IMR-90 (cell line): Measurements from ENCODE around the gene KPNA5. TPM values are rescaled to one million over a fixed set of nuclear protein-coding genes. Genes with fewer than 3 reads are reported as not detected.
A peak's percentile ranks its signal among the peaks of the same experiment; 100 is the strongest.

Experiments
- ATAC-seq: fragments of 200-7000 bp; cut with Tn5 transposase; 2 replicates; pipeline ENCODE4 v1.9.1; 2020; ENCODE audit warnings: low read depth, mild to moderate bottlenecking, moderate library complexity
- BruUV-seq: library from RNA; stranded (reverse); fragments of 400-500 nt; replicated peaks from 2 replicates; lab custom pipeline; 2021; lab: Mats Ljungman, UMichigan
- CTCF ChIA-PET: fragments of 300-600 bp; formaldehyde crosslinking; extraction: SDS; loops from one replicate; lab custom pipeline; 2021; ENCODE audit warnings: antibody characterized with exemption; lab: Yijun Ruan, JAX
- POLR2A ChIA-PET: fragments of 300-600 bp; sonication (Branson Sonifier 250); formaldehyde crosslinking; loops from one replicate; lab custom pipeline; 2022; ENCODE audit warnings: antibody characterized with exemption; ENCODE audit not compliant: unreplicated experiment; lab: Charles Lee
- DNase-seq: peaks from one replicate; pipeline ENCODE4 v3.0.0; 2013
- H2AFZ ChIP-seq: replicated peaks from 2 replicates; pipeline ENCODE3; 2013; ENCODE audit warnings: low read length, mild to moderate bottlenecking; ENCODE audit not compliant: poor library complexity
- H2AK5ac ChIP-seq: 2 replicates; pipeline ENCODE4 v1.6.1; 2013; ENCODE audit warnings: low read depth, low read length, inconsistent platforms
- H2AK9ac ChIP-seq: replicated peaks from 2 replicates; pipeline ENCODE3; 2013; ENCODE audit warnings: mild to moderate bottlenecking, low read depth, low read length, moderate library complexity; ENCODE audit not compliant: poor library complexity
- H2BK120ac ChIP-seq: 2 replicates; pipeline ENCODE4 v1.6.1; 2013; ENCODE audit warnings: low read depth, low read length, inconsistent platforms
- H2BK15ac ChIP-seq: 3 replicates; pipeline ENCODE4 v1.6.1; 2013; ENCODE audit warnings: low read depth, low read length, inconsistent platforms
- H2BK20ac ChIP-seq: 2 replicates; pipeline ENCODE4 v1.6.1; 2013; ENCODE audit warnings: low read depth, mild to moderate bottlenecking, inconsistent platforms, low read length, moderate library complexity
- H2BK5ac ChIP-seq: 2 replicates; pipeline ENCODE4 v1.6.1; 2013; ENCODE audit warnings: mild to moderate bottlenecking, low read depth, low read length, inconsistent platforms; ENCODE audit not compliant: poor library complexity, severe bottlenecking
- H3K14ac ChIP-seq: replicated peaks from 2 replicates; pipeline ENCODE4 v1.6.1; 2013; ENCODE audit warnings: low read depth, low read length, inconsistent platforms
- H3K18ac ChIP-seq: 2 replicates; pipeline ENCODE4 v1.6.1; 2013; ENCODE audit warnings: low read depth, low read length, control low read depth
- H3K23ac ChIP-seq: 2 replicates; pipeline ENCODE4 v1.6.1; 2013; ENCODE audit warnings: low read depth, low read length, inconsistent platforms
- H3K27ac ChIP-seq: 2 replicates; pipeline ENCODE4 v1.5.1; 2013; ENCODE audit warnings: mild to moderate bottlenecking, control low read depth, low read length; ENCODE audit not compliant: insufficient read depth
- H3K27me3 ChIP-seq: 2 replicates; pipeline ENCODE4 v1.6.1; 2013; ENCODE audit warnings: low read length; ENCODE audit not compliant: control insufficient read depth, insufficient read depth
- H3K36me3 ChIP-seq: 2 replicates; pipeline ENCODE4 v1.6.1; 2013; ENCODE audit warnings: low read length, mixed read lengths; ENCODE audit not compliant: control insufficient read depth, insufficient read depth
- H3K4ac ChIP-seq: 2 replicates; pipeline ENCODE4 v1.6.1; 2013; ENCODE audit warnings: low read depth, low read length, inconsistent platforms
- H3K4me1 ChIP-seq: 2 replicates; pipeline ENCODE4 v1.6.1; 2013; ENCODE audit warnings: low read length, mixed read lengths; ENCODE audit not compliant: control insufficient read depth, insufficient read depth
- H3K4me2 ChIP-seq: 2 replicates; pipeline ENCODE4 v1.6.1; 2013; ENCODE audit warnings: low read depth, mild to moderate bottlenecking, control low read depth, low read length, moderate library complexity
- H3K4me3 ChIP-seq: 2 replicates; pipeline ENCODE4 v1.5.1; 2013; ENCODE audit warnings: low read depth, mild to moderate bottlenecking, control low read depth, low read length, moderate library complexity; ENCODE audit not compliant: insufficient read depth
- H3K56ac ChIP-seq: 2 replicates; pipeline ENCODE4 v1.6.1; 2013; ENCODE audit warnings: low read length, inconsistent platforms; ENCODE audit not compliant: insufficient read depth; ENCODE audit errors: extremely low read depth
- H3K79me1 ChIP-seq, 2 experiments: 2 replicates each; pipeline ENCODE4 v1.6.1; 2013; ENCODE audit warnings: low read length in 2 of 2, inconsistent platforms in 1 of 2, low read depth in 1 of 2
- H3K9ac ChIP-seq: 2 replicates; pipeline ENCODE4 v1.6.1; 2013; ENCODE audit warnings: low read depth, low read length, control low read depth
- H3K9me1 ChIP-seq: 2 replicates; pipeline ENCODE4 v1.6.1; 2013; ENCODE audit warnings: low read length, inconsistent platforms; ENCODE audit not compliant: insufficient read depth
- H3K9me3 ChIP-seq: 2 replicates; pipeline ENCODE4 v1.6.1; 2013; ENCODE audit warnings: low read length; ENCODE audit not compliant: control insufficient read depth, insufficient read depth
- H4K20me1 ChIP-seq: 2 replicates; pipeline ENCODE4 v1.6.1; 2013; ENCODE audit warnings: low read length, inconsistent platforms; ENCODE audit not compliant: insufficient read depth
- H4K5ac ChIP-seq: 2 replicates; pipeline ENCODE4 v1.6.1; 2013; ENCODE audit warnings: mild to moderate bottlenecking, low read depth, low read length, control low read depth
- H4K8ac ChIP-seq, 2 experiments: 2 replicates each; pipeline ENCODE4 v1.6.1; 2013; ENCODE audit warnings: low read depth in 2 of 2, low read length in 2 of 2, control low read depth in 1 of 2, inconsistent platforms in 1 of 2
- H4K91ac ChIP-seq: 2 replicates; pipeline ENCODE4 v1.6.1; 2013; ENCODE audit warnings: low read depth, low read length, inconsistent platforms; ENCODE audit not compliant: insufficient read depth
- FOS ChIP-seq: fragments of 150-350 bp; IDR thresholded peaks from 2 replicates; pipeline ENCODE4 v1.6.1; 2016; ENCODE audit warnings: low read depth, low read length
- MAFK ChIP-seq: IDR thresholded peaks from 2 replicates; pipeline ENCODE4 v1.6.1; 2012; ENCODE audit warnings: low read depth, low read length, improper control_type of control experiment
- NFE2L2 ChIP-seq: fragments of 150-350 bp; IDR thresholded peaks from 2 replicates; pipeline ENCODE4 v1.6.1; 2016; ENCODE audit warnings: low read depth, mild to moderate bottlenecking, low read length
- SMC3 ChIP-seq: fragments of 150-350 bp; IDR thresholded peaks from 2 replicates; pipeline ENCODE4 v1.6.1; 2016; ENCODE audit warnings: low read depth, mild to moderate bottlenecking, antibody characterized with exemption, low read length, moderate library complexity
- WGBS, 2 experiments: methylation state at CpG; one replicate each; pipeline versions ENCODE4 v1.1.5 to v1.1.7; 2013; ENCODE audit warnings: missing lambda C conversion rate in 2 of 2; ENCODE audit not compliant: insufficient read length in 1 of 2; ENCODE audit errors: extremely low coverage in 2 of 2; 5-methylcytosine and 5-hydroxymethylcytosine counted together
- dilution Hi-C: fragments of 300-500 bp; cut with HindIII; formaldehyde crosslinking; loops from one replicate; pipeline ENCODE4 v1.14.3; 2018; ENCODE audit warnings: low sequenced_read_pairs; ENCODE audit not compliant: unreplicated experiment
- in situ Hi-C: fragments of 300-500 bp; cut with MboI; formaldehyde crosslinking; loops from 3 replicates; pipeline ENCODE4 v1.14.3; 2019; ENCODE audit warnings: low sequenced_read_pairs, inconsistent platforms, mixed read lengths
- intact Hi-C: fragments of 100-400 bp; cut with micrococcal nuclease; formaldehyde crosslinking; loops from 2 replicates; pipeline ENCODE4 v1.10.0; 2022
- polyA plus RNA-seq, 3 experiments: library from polyadenylated mRNA; depleted of rRNA; stranded (reverse); fragments of >200 nt; gene quantifications; 2 replicates each; pipeline ENCODE4 v1.2.3, GENCODE V29; 2012; ENCODE audit warnings: low replicate concordance in 1 of 3
- total RNA-seq: library from RNA; depleted of rRNA; stranded (reverse); fragments of >200 nt; gene quantifications from 2 replicates; pipeline ENCODE4 v1.2.3, GENCODE V29; 2012
- TF ChIP-seq, protein P1 (sequence below): conservative IDR thresholded peaks from 2 replicates; pipeline ENCODE4 v1.5.1; 2012; ENCODE audit warnings: mild to moderate bottlenecking, low read depth, low read length, improper control_type of control experiment

KPNA5 gene
- total and polyA plus RNA-seq, 2 of the 4 experiments (the other 2 are of a cell fraction), result 2.2 to 5.9 TPM

DNA sequence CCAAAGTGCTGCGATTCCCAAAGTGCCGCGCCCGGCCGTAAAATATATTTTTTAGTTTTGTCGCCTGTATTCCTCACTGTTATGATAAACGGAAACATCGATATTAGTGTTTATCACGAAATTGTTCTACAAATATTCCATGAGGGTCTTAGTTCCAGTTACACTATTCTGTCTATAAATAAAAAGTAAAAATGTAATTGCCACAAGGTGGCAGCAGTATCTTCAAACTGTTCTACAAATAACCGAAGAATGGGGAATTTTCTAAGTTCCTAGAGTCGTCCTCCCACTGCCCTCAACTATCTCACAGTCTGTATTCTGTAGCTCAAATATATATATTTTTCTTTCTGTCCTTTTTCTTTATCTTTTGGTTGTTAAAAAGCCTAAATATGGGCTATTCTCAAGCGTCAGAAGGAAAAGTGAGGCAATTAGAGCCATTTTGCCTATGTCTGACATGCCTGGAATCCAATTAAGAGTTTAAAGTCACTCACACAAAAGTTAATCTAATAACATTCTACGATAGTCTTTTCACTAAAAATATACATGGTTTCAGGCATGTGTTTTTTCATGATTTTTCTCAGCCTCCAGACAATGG is 98.7 kb downstream of the KPNA5 start:
- dilution Hi-C loops, result no loop called here
- BruUV-seq, result no TSS peak
- no peak overlapping the region for H3K4ac ChIP-seq
- no peak overlapping the region for H2AK9ac ChIP-seq
- H2AK5ac ChIP-seq, result no peak overlapping the region
- peak; percentile 36 for DNase-seq
- no peak overlapping the region for H3K4me3 ChIP-seq
- no peak overlapping the region for H2BK5ac ChIP-seq
- ATAC-seq, result peak; percentile 67; the same call in 1 of the 2 replicates
- H3K79me1 ChIP-seq, result no peaks in the 10 kb centered on the region
- H3K4me2 ChIP-seq, result no peak overlapping the region
- H4K20me1 ChIP-seq, result no peaks in the 10 kb centered on the region
- WGBS, 2 experiments, result no CpG with 5 or more reads among the region's 13 CpGs
- H3K18ac ChIP-seq, result no peak overlapping the region
- no peaks in the 10 kb centered on the region for H3K27me3 ChIP-seq
- H3K9ac ChIP-seq, result no peak overlapping the region
- H2BK15ac ChIP-seq, result no peak overlapping the region
- no peak overlapping the region for H4K8ac ChIP-seq
- no peak overlapping the region for H3K23ac ChIP-seq
- no peaks in the 10 kb centered on the region for H3K36me3 ChIP-seq
- H3K14ac ChIP-seq, result no peak overlapping the region
- no peak for TF ChIP-seq FOS
- no peak for TF ChIP-seq MAFK
- TF ChIP-seq SMC3, result peak; percentile 32; the same call in 1 of the 2 replicates
- no peak for TF ChIP-seq NFE2L2
- TF ChIP-seq, protein P1, sequence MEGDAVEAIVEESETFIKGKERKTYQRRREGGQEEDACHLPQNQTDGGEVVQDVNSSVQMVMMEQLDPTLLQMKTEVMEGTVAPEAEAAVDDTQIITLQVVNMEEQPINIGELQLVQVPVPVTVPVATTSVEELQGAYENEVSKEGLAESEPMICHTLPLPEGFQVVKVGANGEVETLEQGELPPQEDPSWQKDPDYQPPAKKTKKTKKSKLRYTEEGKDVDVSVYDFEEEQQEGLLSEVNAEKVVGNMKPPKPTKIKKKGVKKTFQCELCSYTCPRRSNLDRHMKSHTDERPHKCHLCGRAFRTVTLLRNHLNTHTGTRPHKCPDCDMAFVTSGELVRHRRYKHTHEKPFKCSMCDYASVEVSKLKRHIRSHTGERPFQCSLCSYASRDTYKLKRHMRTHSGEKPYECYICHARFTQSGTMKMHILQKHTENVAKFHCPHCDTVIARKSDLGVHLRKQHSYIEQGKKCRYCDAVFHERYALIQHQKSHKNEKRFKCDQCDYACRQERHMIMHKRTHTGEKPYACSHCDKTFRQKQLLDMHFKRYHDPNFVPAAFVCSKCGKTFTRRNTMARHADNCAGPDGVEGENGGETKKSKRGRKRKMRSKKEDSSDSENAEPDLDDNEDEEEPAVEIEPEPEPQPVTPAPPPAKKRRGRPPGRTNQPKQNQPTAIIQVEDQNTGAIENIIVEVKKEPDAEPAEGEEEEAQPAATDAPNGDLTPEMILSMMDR, result peak; percentile 46
- no peak overlapping the region for H4K5ac ChIP-seq
- ChIA-PET CTCF (interaction anchor here (1.8 kb wide), 1 partner anchor 65 kb away, joined by 5 read pairs; no protein-coding TSS in a partner anchor), POLR2A (no interaction called here)
- no peak overlapping the region for H2AFZ ChIP-seq
- intact Hi-C loops, result loop anchor here (1.0 to 2.0 kb wide), 2 partner anchors 68 to 189 kb away; no protein-coding TSS in a partner anchor
- no peak overlapping the region for H2BK120ac ChIP-seq
- H3K27ac ChIP-seq, result no peak overlapping the region
- no peak overlapping the region for H4K91ac ChIP-seq
- no peaks in the 10 kb centered on the region for H3K4me1 ChIP-seq
- H2BK20ac ChIP-seq, result no peak overlapping the region
- no peaks in the 10 kb centered on the region for H3K9me1 ChIP-seq
- in situ Hi-C loops, result no loop called here
- H3K56ac ChIP-seq, result no peak overlapping the region
- H3K9me3 ChIP-seq, result no peaks in the 10 kb centered on the region
